ENCODE results near the gene UMODL1. TPM values are rescaled to one million over a fixed set of nuclear protein-coding genes. Genes with fewer than 3 reads are reported as not detected.
A peak's percentile ranks its signal among the peaks of the same experiment; 100 is the strongest.

Gene UMODL1
- total and polyA plus RNA-seq, 10 of the 15 experiments (the other 5 are each of a cell fraction or from before 2014, with no cell fraction given), result 0.01 to 0.11 (median 0.03) TPM; not detected in 5

DNA sequence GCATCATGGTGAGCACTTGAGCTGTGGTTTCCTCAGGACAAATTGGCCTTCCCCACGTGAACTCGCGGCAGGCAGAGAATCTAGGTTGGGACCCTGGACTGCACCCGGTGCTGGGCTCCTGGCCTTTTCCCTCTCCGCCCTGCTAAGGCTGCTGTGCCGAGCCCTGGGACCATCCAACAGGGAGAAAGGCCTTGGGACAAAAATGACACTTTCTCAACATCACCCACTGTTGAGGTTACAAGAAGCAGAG lies 9.2 kb upstream of the UMODL1 start:
- peak overlapping the region; percentile 64; the same call in 1 of the 2 replicates for H2AFZ ChIP-seq (ENCODE audit: control insufficient read depth, low read depth, low read length)

DNA sequence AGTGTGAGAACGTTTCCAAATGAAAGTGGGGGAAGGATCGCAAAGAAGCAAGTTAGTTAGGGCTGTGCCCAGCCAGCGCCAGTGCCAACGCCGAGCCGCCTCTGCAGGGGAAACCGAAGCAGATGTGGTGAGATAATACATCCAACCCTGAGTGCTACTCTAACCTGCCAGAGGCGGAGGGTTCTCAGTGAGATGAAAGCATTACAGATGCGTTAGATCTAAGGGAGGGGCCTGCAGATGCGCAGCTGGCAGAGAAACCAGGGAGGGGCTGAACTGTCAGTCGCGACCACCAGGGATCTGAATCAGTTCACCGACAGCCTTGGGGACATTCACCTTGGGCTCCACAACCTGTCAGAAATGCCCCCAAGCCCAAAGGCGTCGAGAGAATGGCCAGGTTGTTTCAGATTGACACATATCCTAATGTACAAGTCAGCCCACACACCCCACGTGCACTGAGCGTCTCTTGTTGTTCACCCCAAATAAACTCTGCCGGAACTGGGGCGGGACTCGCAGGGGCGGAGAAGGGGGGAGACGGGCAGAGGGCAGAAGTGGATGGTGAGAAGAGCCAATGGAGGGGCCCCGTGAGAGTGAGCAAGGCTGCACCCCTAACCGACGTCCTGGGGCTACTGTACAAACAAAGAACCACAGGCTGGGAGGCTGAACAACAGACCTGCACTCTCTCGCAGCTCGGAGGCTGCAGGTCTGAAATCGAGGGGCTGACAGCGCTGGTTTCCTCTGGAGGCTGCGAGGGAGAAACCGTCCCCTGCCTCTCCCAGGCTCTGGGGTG lies 8.7 kb upstream of the UMODL1 start:
- FAIRE-seq (peak; percentile 85), ATAC-seq (peak; percentile 74), DNase-seq (ENCODE audit: low read depth, low spot score) (peak; percentile 82)
- H3K9me3 ChIP-seq (replicated peaks; ENCODE audit: control insufficient read depth, insufficient read depth, low read length), result no peaks in the 10 kb centered on the region
- ChIA-PET SMC1A (ENCODE audit: uncharacterized antibody, unreplicated experiment) (interaction anchor here (1.3 to 1.8 kb wide), 5 partner anchors 11 to 183 kb away, joined by 4 to 7 read pairs (median 5); partner anchors contain the start of gene PRDM15), POLR2A (interaction anchor here (0.8 to 2.0 kb wide), 4 partner anchors 13 to 142 kb away, joined by 3 to 5 read pairs (median 4); no protein-coding TSS in a partner anchor), CTCF (interaction anchor here (1.8 to 2.1 kb wide), 2 partner anchors 46 to 57 kb away, joined by 6 to 7 read pairs; no protein-coding TSS in a partner anchor), RAD21 (ENCODE audit: unreplicated experiment) (interaction anchor here (0.6 to 2.2 kb wide), 7 partner anchors 9 to 136 kb away, joined by 3 to 7 read pairs (median 4); partner anchors contain the start of gene ZBTB21)
- in situ Hi-C loops (cut with MboI), result no loop called here
- H3K4me2 ChIP-seq (ENCODE audit: control insufficient read depth, insufficient read depth), result peak overlapping the region; percentile 98
- no peaks in the 10 kb centered on the region for H3K79me2 ChIP-seq (ENCODE audit: control insufficient read depth, insufficient read depth, low read length)
- no peaks in the 10 kb centered on the region for H3K27me3 ChIP-seq (replicated peaks in 1 of 2; ENCODE audit: control insufficient read depth in 2 of 2, insufficient read depth in 2 of 2, low read length in 1 of 2)
- peak overlapping the region; percentile 72 for H3K4me3 ChIP-seq
- peak overlapping the region; percentile 93 for H3K27ac ChIP-seq (ENCODE audit: control insufficient read depth, insufficient read depth)
- intact Hi-C loops (cut with micrococcal nuclease; ENCODE audit: unreplicated experiment), result loop anchor here (1.0 to 5.0 kb wide), 5 partner anchors 15 to 194 kb away; partner anchors contain the start of genes C2CD2 and ZBTB21
- 2% methylated on average over 31 of the region's 31 CpGs for WGBS (ENCODE audit: insufficient coverage, insufficient replicate concordance, low lambda C conversion rate, missing lambda C conversion rate)
- no peaks in the 10 kb centered on the region for H3K36me3 ChIP-seq (ENCODE audit: control insufficient read depth in 2 of 2, insufficient read depth in 2 of 2, low read length in 1 of 2)
- H2AFZ ChIP-seq (ENCODE audit: control insufficient read depth, low read depth, low read length), result peak overlapping the region; percentile 64
- no peaks in the 10 kb centered on the region for H4K20me1 ChIP-seq (ENCODE audit: control insufficient read depth, insufficient read depth)
- BruUV-seq (replicated peaks), result no TSS peak
- peak overlapping the region; percentile 72 for H3K9ac ChIP-seq (ENCODE audit: control insufficient read depth, insufficient read depth, low read length)
- H3K4me1 ChIP-seq (ENCODE audit: control insufficient read depth, insufficient read depth, low read length), result peaks cover 54% of the 10 kb centered on the region
- TF ChIP-seq BMI1 (IDR thresholded peaks at IDR 0.05; ENCODE audit: borderline replicate concordance), result no peak
- peak; percentile 63; the same call in 1 of the 2 replicates for TF ChIP-seq POLR2AphosphoS2 (IDR thresholded peaks at IDR 0.05; ENCODE audit: low read depth, low read length)
- TF ChIP-seq MXI1 (IDR thresholded peaks at IDR 0.05; ENCODE audit: low read depth, low read length), result peak; percentile 30; the same call in 1 of the 2 replicates
- no peak for TF ChIP-seq CREB1 (IDR thresholded peaks at IDR 0.05; ENCODE audit: low read depth)
- TF ChIP-seq, protein P1, sequence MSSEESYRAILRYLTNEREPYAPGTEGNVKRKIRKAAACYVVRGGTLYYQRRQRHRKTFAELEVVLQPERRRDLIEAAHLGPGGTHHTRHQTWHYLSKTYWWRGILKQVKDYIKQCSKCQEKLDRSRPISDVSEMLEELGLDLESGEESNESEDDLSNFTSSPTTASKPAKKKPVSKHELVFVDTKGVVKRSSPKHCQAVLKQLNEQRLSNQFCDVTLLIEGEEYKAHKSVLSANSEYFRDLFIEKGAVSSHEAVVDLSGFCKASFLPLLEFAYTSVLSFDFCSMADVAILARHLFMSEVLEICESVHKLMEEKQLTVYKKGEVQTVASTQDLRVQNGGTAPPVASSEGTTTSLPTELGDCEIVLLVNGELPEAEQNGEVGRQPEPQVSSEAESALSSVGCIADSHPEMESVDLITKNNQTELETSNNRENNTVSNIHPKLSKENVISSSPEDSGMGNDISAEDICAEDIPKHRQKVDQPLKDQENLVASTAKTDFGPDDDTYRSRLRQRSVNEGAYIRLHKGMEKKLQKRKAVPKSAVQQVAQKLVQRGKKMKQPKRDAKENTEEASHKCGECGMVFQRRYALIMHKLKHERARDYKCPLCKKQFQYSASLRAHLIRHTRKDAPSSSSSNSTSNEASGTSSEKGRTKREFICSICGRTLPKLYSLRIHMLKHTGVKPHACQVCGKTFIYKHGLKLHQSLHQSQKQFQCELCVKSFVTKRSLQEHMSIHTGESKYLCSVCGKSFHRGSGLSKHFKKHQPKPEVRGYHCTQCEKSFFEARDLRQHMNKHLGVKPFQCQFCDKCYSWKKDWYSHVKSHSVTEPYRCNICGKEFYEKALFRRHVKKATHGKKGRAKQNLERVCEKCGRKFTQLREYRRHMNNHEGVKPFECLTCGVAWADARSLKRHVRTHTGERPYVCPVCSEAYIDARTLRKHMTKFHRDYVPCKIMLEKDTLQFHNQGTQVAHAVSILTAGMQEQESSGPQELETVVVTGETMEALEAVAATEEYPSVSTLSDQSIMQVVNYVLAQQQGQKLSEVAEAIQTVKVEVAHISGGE (CRISPR knock-in tag; IDR thresholded peaks at IDR 0.05), result no peak
- no peak for TF ChIP-seq SRF (IDR thresholded peaks at IDR 0.05; ENCODE audit: low read depth in 2 of 2, low read length in 2 of 2)

More for the DNA sequence above, 9.2 kb upstream of the UMODL1 start:
- Histone ChIP-seq H4K20me1 (ENCODE audit: control insufficient read depth, insufficient read depth) (no peaks in the 10 kb centered on the region), H3K4me2 (ENCODE audit: control insufficient read depth, insufficient read depth) (peak overlapping the region; percentile 98), H3K9ac (ENCODE audit: control insufficient read depth, insufficient read depth, low read length) (peak overlapping the region; percentile 72; the same call in 1 of the 2 replicates), H3K9me3 (replicated peaks; ENCODE audit: control insufficient read depth, insufficient read depth, low read length) (no peaks in the 10 kb centered on the region), H3K27me3 (replicated peaks in 1 of 2; ENCODE audit: control insufficient read depth in 2 of 2, insufficient read depth in 2 of 2, low read length in 1 of 2) (no peaks in the 10 kb centered on the region), H3K27ac (ENCODE audit: control insufficient read depth, insufficient read depth) (peak overlapping the region; percentile 93), H3K4me1 (ENCODE audit: control insufficient read depth, insufficient read depth, low read length) (peaks cover 54% of the 10 kb centered on the region), H3K79me2 (ENCODE audit: control insufficient read depth, insufficient read depth, low read length) (no peaks in the 10 kb centered on the region), H3K36me3 (ENCODE audit: control insufficient read depth in 2 of 2, insufficient read depth in 2 of 2, low read length in 1 of 2) (no peaks in the 10 kb centered on the region), H3K4me3 (peak overlapping the region; percentile 8; the same call in 1 of the 2 replicates)
- ChIA-PET POLR2A (interaction anchor here (2.0 kb wide), 1 partner anchor 16 kb away, joined by 5 read pairs; no protein-coding TSS in a partner anchor), CTCF (no interaction called here), SMC1A (ENCODE audit: uncharacterized antibody, unreplicated experiment) (no interaction called here), RAD21 (ENCODE audit: unreplicated experiment) (interaction anchor here (1.3 kb wide), 1 partner anchor 135 kb away, joined by 4 read pairs; no protein-coding TSS in a partner anchor)
- in situ Hi-C loops (cut with MboI) (no loop called here), intact Hi-C loops (cut with micrococcal nuclease; ENCODE audit: unreplicated experiment) (loop anchor here (1.0 to 5.0 kb wide), 5 partner anchors 15 to 193 kb away; partner anchors contain the start of genes C2CD2 and ZBTB21)
- WGBS (ENCODE audit: insufficient coverage, insufficient replicate concordance, low lambda C conversion rate, missing lambda C conversion rate), result 21% methylated on average over 6 of the region's 6 CpGs
- DNase-seq (ENCODE audit: low read depth, low spot score) (no peak), ATAC-seq (no peak), FAIRE-seq (no peak)
- TF ChIP-seq SMARCA5 (IDR thresholded peaks at IDR 0.05), result 0 out of 2 replicates have a peak, but pooled peaks have one; percentile 15
- TF ChIP-seq, protein P2, sequence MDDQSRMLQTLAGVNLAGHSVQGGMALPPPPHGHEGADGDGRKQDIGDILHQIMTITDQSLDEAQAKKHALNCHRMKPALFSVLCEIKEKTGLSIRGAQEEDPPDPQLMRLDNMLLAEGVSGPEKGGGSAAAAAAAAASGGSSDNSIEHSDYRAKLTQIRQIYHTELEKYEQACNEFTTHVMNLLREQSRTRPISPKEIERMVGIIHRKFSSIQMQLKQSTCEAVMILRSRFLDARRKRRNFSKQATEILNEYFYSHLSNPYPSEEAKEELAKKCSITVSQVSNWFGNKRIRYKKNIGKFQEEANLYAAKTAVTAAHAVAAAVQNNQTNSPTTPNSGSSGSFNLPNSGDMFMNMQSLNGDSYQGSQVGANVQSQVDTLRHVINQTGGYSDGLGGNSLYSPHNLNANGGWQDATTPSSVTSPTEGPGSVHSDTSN (IDR thresholded peaks at IDR 0.05; ENCODE audit: insufficient replicate concordance, low read depth, low read length), result no peak
- no TSS peak for BruUV-seq (replicated peaks)

Measured in GM12878 (cell line).